ENCODE data around the gene RHCE.
A peak's percentile ranks its signal among the peaks of the same experiment; 100 is the strongest.

RHCE gene

DNA sequence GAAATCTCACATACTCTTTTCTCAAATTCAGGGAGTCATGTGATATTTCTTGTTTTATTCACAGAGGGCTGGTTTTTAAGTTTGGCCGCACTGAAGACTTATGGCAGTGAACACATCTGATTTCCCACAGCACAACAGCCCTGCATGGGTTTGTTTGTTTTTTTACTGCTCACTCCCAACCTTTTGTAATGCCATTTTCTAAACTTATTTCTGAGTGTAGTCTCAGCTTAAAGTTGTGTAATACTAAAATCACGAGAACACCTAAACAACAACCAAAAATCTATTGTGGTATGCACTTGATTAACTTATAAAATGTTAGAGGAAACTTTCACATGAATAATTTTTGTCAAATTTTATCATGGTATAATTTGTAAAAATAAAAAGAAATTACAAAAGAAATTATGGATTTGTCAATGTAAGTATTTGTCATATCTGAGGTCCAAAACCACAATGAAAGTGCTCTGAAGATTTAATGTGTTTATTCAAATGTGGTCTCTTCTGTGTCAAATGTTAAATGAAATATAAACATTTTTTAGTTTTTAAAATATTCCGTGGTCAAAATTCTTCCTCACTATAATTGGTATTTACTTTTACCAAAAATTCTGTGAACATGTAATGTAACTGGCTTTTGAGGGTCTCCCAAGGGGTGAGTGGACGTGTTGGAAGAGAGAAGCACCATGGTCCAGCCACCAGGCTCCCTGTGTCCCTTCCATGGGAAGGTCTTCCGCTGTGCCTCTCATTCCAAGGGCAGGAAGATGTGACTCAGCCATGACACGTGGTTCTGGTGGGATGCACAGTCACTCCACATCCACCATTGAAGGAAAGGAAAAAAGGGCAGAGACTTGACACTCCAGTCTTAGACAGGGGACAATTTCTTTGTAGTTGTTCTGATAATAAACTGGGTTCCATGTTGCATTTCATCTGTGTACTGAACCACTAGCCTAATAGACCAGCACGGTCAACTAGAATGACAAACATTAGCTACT, 59.7 kb downstream of the RHCE start:
- Histone ChIP-seq H3K27me3 (ENCODE audit: low read depth, low read length) (no peaks in the 10 kb centered on the region), H3K36me3 (ENCODE audit: control insufficient read depth in 1 of 2, insufficient read depth in 2 of 2, low read length in 2 of 2) (peaks cover 25 to 45% of the 10 kb centered on the region in 2 donors), H3K4me3 (ENCODE audit: low read depth in 1 of 2, low read length in 2 of 2) (no peak overlapping the region), H3K9me3 (ENCODE audit: control insufficient read depth in 1 of 2, low read length in 2 of 2) (no peaks in the 10 kb centered on the region), H3K4me1 (ENCODE audit: control insufficient read depth in 1 of 2, insufficient read depth in 2 of 2, low read length in 2 of 2) (no peaks in the 10 kb centered on the region), H3K27ac (ENCODE audit: low read length) (peak overlapping the region; percentile 22)

- H3K36me3 ChIP-seq (ENCODE audit: control insufficient read depth in 1 of 2, insufficient read depth in 2 of 2, low read length in 2 of 2) = peaks cover 44 to 70% of the 10 kb centered on the region in 2 donors
- no peaks in the 10 kb centered on the region for H3K4me1 ChIP-seq (ENCODE audit: control insufficient read depth in 1 of 2, insufficient read depth in 2 of 2, low read length in 2 of 2)
- H3K9me3 ChIP-seq (ENCODE audit: control insufficient read depth in 1 of 2, low read length in 2 of 2) = no peaks in the 10 kb centered on the region
- H3K27me3 ChIP-seq (ENCODE audit: low read depth, low read length) = no peaks in the 10 kb centered on the region
- H3K4me3 ChIP-seq (ENCODE audit: low read depth in 1 of 2, low read length in 2 of 2) = no peak overlapping the region
- no peak overlapping the region for H3K27ac ChIP-seq (ENCODE audit: low read length)
Observed at GRCh38 chr1:25356848-25357247, 63.8 kb downstream of the RHCE start.

DNA sequence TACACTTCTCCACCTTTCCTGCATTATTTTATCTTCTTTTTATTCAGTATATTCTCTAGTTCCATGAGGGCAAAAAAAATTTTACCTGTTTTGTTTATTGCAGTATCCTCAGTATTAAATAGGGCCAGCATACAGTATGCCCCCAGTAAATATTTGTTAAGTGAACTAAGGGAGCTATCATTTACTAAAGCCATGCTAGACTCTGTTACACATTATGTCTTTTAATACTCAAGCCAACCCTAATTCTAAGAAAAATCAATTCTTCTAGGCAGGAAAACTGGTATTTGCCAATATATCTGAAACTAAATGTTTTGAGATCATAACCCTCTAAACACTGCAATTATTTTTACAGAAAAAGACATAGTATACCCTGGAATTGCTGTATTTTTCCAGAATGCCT, 64.2 kb downstream of the RHCE start:
- Histone ChIP-seq H3K9me3 (ENCODE audit: control insufficient read depth in 1 of 2, low read length in 2 of 2) (no peaks in the 10 kb centered on the region), H3K27ac (ENCODE audit: low read length) (no peak overlapping the region), H3K36me3 (ENCODE audit: control insufficient read depth in 1 of 2, insufficient read depth in 2 of 2, low read length in 2 of 2) (peaks cover 41 to 66% of the 10 kb centered on the region in 2 donors)

DNA sequence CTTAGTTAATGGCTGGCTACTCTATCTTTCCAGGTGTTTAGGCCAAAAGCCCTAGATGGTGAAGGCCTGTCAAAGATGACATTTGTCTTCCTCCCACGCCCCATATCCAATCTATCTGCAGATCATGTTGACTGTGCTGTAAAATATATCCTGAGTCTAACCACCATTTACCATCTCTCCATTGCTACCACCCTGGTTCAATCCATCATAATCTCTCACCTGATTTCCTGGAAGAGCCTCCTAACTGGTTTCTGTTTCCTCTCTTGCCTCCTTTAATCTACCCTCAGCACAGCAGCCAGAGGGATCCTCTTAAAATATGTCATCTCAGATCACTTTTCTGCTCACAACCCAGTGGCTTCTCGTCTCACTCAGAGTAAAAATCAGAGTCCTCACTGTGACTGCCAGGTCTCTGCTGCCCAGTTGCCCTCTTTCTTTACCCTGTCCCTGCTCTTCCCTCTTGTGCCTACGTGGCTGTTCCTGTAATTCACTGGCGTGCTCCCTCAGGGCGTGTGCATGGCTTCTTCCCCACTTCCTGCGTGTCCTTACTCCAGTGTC, 64.7 kb downstream of the RHCE start:
- H3K27ac ChIP-seq (ENCODE audit: low read length) = no peak overlapping the region
- peaks cover 38 to 61% of the 10 kb centered on the region in 2 donors for H3K36me3 ChIP-seq (ENCODE audit: control insufficient read depth in 1 of 2, insufficient read depth in 2 of 2, low read length in 2 of 2)
- no peaks in the 10 kb centered on the region for H3K27me3 ChIP-seq (ENCODE audit: low read depth, low read length)
- H3K9me3 ChIP-seq (ENCODE audit: control insufficient read depth in 1 of 2, low read length in 2 of 2) = no peaks in the 10 kb centered on the region
- H3K4me1 ChIP-seq (ENCODE audit: control insufficient read depth in 1 of 2, insufficient read depth in 2 of 2, low read length in 2 of 2) = no peaks in the 10 kb centered on the region
- no peak overlapping the region for H3K4me3 ChIP-seq (ENCODE audit: low read depth in 1 of 2, low read length in 2 of 2)

More for the DNA sequence above, 64.2 kb downstream of the RHCE start:
- Histone ChIP-seq H3K4me3 (ENCODE audit: low read depth in 1 of 2, low read length in 2 of 2) (no peak overlapping the region), H3K4me1 (ENCODE audit: control insufficient read depth in 1 of 2, insufficient read depth in 2 of 2, low read length in 2 of 2) (no peaks in the 10 kb centered on the region), H3K27me3 (ENCODE audit: low read depth, low read length) (no peaks in the 10 kb centered on the region)

DNA sequence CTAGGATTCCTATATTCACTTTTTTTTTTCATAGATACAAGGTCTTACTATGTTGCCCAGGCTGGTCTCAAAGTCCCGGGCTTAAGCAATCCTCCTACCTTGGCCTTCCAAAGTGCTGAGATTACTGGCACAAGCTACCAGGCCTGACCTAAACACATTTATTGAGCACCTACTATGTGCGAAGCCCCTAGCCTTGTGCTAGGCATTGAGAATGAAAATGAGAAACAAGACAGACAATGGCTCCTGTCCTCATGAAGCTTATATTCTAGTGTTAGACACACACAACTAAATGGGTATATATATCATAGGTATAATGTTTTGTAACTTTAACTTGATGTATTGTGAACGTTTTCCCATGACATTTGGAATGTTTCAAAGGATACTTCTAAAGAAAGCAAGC, 71.0 kb downstream of the RHCE start:
- Histone ChIP-seq H3K9me3 (ENCODE audit: control insufficient read depth in 1 of 2, low read length in 2 of 2) (no peaks in the 10 kb centered on the region), H3K27ac (ENCODE audit: low read length) (no peak overlapping the region), H3K36me3 (ENCODE audit: control insufficient read depth in 1 of 2, insufficient read depth in 2 of 2, low read length in 2 of 2) (peaks cover 17 to 23% of the 10 kb centered on the region in 2 donors), H3K27me3 (ENCODE audit: low read depth, low read length) (no peaks in the 10 kb centered on the region), H3K4me3 (ENCODE audit: low read depth in 1 of 2, low read length in 2 of 2) (no peak overlapping the region), H3K4me1 (ENCODE audit: control insufficient read depth in 1 of 2, insufficient read depth in 2 of 2, low read length in 2 of 2) (no peaks in the 10 kb centered on the region)

DNA sequence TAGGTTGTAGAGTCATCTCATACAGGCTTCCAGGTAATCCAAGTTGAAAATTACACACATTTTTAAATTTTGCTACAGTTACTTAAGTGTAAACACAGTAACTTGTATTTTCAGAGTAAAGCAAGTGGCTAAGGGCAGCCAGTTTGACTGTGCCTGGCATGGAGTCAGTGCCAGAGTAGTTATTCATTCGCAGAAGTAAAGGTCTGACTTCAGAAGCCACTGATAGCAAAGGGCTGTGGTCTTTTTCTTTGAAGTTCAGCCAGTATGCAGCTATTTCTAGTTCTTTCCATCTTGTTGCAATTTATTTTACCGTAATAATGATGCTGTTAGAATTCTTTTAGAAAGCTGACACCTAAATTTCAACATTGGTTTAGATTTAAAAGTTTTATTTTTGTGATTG, 73.1 kb downstream of the RHCE start:
- Histone ChIP-seq H3K9me3 (ENCODE audit: control insufficient read depth in 1 of 2, low read length in 2 of 2) (no peaks in the 10 kb centered on the region), H3K27ac (ENCODE audit: low read length) (no peak overlapping the region), H3K27me3 (ENCODE audit: low read depth, low read length) (no peaks in the 10 kb centered on the region), H3K36me3 (ENCODE audit: control insufficient read depth in 1 of 2, insufficient read depth in 2 of 2, low read length in 2 of 2) (peaks cover 8 to 10% of the 10 kb centered on the region in 2 donors), H3K4me1 (ENCODE audit: control insufficient read depth in 1 of 2, insufficient read depth in 2 of 2, low read length in 2 of 2) (no peaks in the 10 kb centered on the region), H3K4me3 (ENCODE audit: low read depth in 1 of 2, low read length in 2 of 2) (no peak overlapping the region)

DNA sequence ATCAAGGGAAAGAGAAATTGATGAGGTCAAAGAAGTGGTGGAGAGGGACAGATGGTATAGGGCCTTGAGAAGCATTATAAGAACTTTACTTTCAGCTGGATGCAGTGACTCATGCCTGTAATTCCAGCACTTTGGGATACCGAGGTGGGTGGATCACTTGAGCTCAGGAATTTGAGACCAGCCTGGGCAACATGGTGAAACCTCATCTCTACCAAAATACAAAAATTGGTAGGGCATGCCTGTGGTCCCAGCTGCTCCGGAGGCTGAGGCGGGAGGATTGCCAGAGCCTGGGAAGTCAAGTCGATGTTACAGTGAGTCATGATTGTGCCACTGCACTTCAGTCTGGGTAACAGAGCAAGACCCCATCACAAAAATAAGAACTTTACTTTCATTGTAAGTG, 76.8 kb downstream of the RHCE start:
- H3K27me3 ChIP-seq (ENCODE audit: low read depth, low read length) = no peaks in the 10 kb centered on the region
- H3K27ac ChIP-seq (ENCODE audit: low read length) = no peak overlapping the region
- H3K9me3 ChIP-seq (ENCODE audit: control insufficient read depth in 1 of 2, low read length in 2 of 2) = no peaks in the 10 kb centered on the region
- H3K36me3 ChIP-seq (ENCODE audit: control insufficient read depth in 1 of 2, insufficient read depth in 2 of 2, low read length in 2 of 2) = peaks cover 4 to 5% of the 10 kb centered on the region in 2 donors
- no peak overlapping the region for H3K4me3 ChIP-seq (ENCODE audit: low read depth in 1 of 2, low read length in 2 of 2)
- peaks cover 14 to 18% of the 10 kb centered on the region in 2 donors for H3K4me1 ChIP-seq (ENCODE audit: control insufficient read depth in 1 of 2, insufficient read depth in 2 of 2, low read length in 2 of 2)

GRCh38 chr1:25342846-25343245, 77.8 kb downstream of the RHCE start:
- no peaks in the 10 kb centered on the region for H3K9me3 ChIP-seq (ENCODE audit: control insufficient read depth in 1 of 2, low read length in 2 of 2)
- peaks cover 14 to 18% of the 10 kb centered on the region in 2 donors for H3K4me1 ChIP-seq (ENCODE audit: control insufficient read depth in 1 of 2, insufficient read depth in 2 of 2, low read length in 2 of 2)
- H3K27me3 ChIP-seq (ENCODE audit: low read depth, low read length) = no peaks in the 10 kb centered on the region
- H3K27ac ChIP-seq (ENCODE audit: low read length) = no peak overlapping the region
- no peak overlapping the region for H3K4me3 ChIP-seq (ENCODE audit: low read depth in 1 of 2, low read length in 2 of 2)
- peaks cover 5 to 10% of the 10 kb centered on the region in 2 donors for H3K36me3 ChIP-seq (ENCODE audit: control insufficient read depth in 1 of 2, insufficient read depth in 2 of 2, low read length in 2 of 2)

- peaks cover 14 to 18% of the 10 kb centered on the region in 2 donors for H3K4me1 ChIP-seq (ENCODE audit: control insufficient read depth in 1 of 2, insufficient read depth in 2 of 2, low read length in 2 of 2)
- peaks cover 5 to 10% of the 10 kb centered on the region in 2 donors for H3K36me3 ChIP-seq (ENCODE audit: control insufficient read depth in 1 of 2, insufficient read depth in 2 of 2, low read length in 2 of 2)
- H3K9me3 ChIP-seq (ENCODE audit: control insufficient read depth in 1 of 2, low read length in 2 of 2) = no peaks in the 10 kb centered on the region
- no peak overlapping the region for H3K27ac ChIP-seq (ENCODE audit: low read length)
- no peak overlapping the region for H3K4me3 ChIP-seq (ENCODE audit: low read depth in 1 of 2, low read length in 2 of 2)
- no peaks in the 10 kb centered on the region for H3K27me3 ChIP-seq (ENCODE audit: low read depth, low read length)
Observed at GRCh38 chr1:25341746-25342145, 78.9 kb downstream of the RHCE start.

- H3K36me3 ChIP-seq (ENCODE audit: control insufficient read depth in 1 of 2, insufficient read depth in 2 of 2, low read length in 2 of 2) = peaks cover 5 to 6% of the 10 kb centered on the region in 2 donors
- H3K9me3 ChIP-seq (ENCODE audit: control insufficient read depth in 1 of 2, low read length in 2 of 2) = no peaks in the 10 kb centered on the region
- H3K4me3 ChIP-seq (ENCODE audit: low read depth in 1 of 2, low read length in 2 of 2) = peak overlapping the region; percentile 86 to 89
- no peaks in the 10 kb centered on the region for H3K27me3 ChIP-seq (ENCODE audit: low read depth, low read length)
- peak overlapping the region; percentile 91 for H3K27ac ChIP-seq (ENCODE audit: low read length)
- H3K4me1 ChIP-seq (ENCODE audit: control insufficient read depth in 1 of 2, insufficient read depth in 2 of 2, low read length in 2 of 2) = peaks cover 14 to 18% of the 10 kb centered on the region in 2 donors
Observed at GRCh38 chr1:25338986-25339385, 81.6 kb downstream of the RHCE start.

- Histone ChIP-seq H3K27ac (ENCODE audit: low read length) (peak within 1 kb of the TSS; percentile 91), H3K4me1 (ENCODE audit: control insufficient read depth in 1 of 2, insufficient read depth in 2 of 2, low read length in 2 of 2) (peaks cover 14 to 18% of the 10 kb centered on the region in 2 donors), H3K9me3 (ENCODE audit: control insufficient read depth in 1 of 2, low read length in 2 of 2) (no peaks in the 10 kb centered on the region), H3K4me3 (ENCODE audit: low read depth in 1 of 2, low read length in 2 of 2) (peak within 1 kb of the TSS; percentile 86 to 89), H3K27me3 (ENCODE audit: low read depth, low read length) (no peaks in the 10 kb centered on the region), H3K36me3 (ENCODE audit: control insufficient read depth in 1 of 2, insufficient read depth in 2 of 2, low read length in 2 of 2) (peaks cover 5 to 6% of the 10 kb centered on the region in 2 donors)
Observed at GRCh38 chr1:25338188-25338981, 82.2 kb downstream of the RHCE start, which contains the start of gene TMEM50A. TSS of gene TMEM50A (plus strand) at chr1:25338334. CDS start at chr1:25340487, 2,153 bp downstream.
